Suprapubic skin (tissue), 4 donors: ENCODE results near the gene CELF4. TPM values are rescaled to one million over a fixed set of nuclear protein-coding genes. Genes with fewer than 3 reads are reported as not detected.

Experiments
- DNase-seq, 2 donors: peaks; one replicate each; pipeline ENCODE4 v3.0.0-alpha.2; 2019; ENCODE audit warnings: low spot score in 2 of 2
- H3K27ac ChIP-seq: fragments of 200-600 bp; sonication (generic); one replicate; pipeline ENCODE4 v1.5.1; 2019
- H3K27me3 ChIP-seq: fragments of 200-600 bp; sonication (generic); one replicate; pipeline ENCODE4 v1.5.1; 2019
- H3K36me3 ChIP-seq: fragments of 200-600 bp; sonication (generic); one replicate; pipeline ENCODE4 v1.5.1; 2019
- H3K4me1 ChIP-seq: fragments of 200-600 bp; sonication (generic); one replicate; pipeline ENCODE4 v1.5.1; 2019
- H3K4me3 ChIP-seq: fragments of 200-600 bp; sonication (generic); one replicate; pipeline ENCODE4 v1.5.1; 2019; ENCODE audit warnings: mild to moderate bottlenecking
- H3K9me3 ChIP-seq: fragments of 200-600 bp; sonication (generic); one replicate; pipeline ENCODE4 v1.5.1; 2019
- EP300 ChIP-seq: sonication (generic); formaldehyde crosslinking; IDR thresholded peaks from one replicate; pipeline ENCODE4 v1.6.1; 2017; ENCODE audit warnings: antibody characterized with exemption
- POLR2A ChIP-seq, 2 donors: fragments of 450-650 bp; IDR thresholded peaks; one replicate each; pipeline ENCODE4 v1.6.1; 2017; ENCODE audit warnings: antibody characterized with exemption in 2 of 2, mild to moderate bottlenecking in 2 of 2, moderate library complexity in 2 of 2
- POLR2AphosphoS5 ChIP-seq, 3 donors: sonication (generic); formaldehyde crosslinking; IDR thresholded peaks; one replicate each; pipeline ENCODE4 v1.6.1; 2017; ENCODE audit warnings: antibody characterized with exemption in 3 of 3
- WGBS: methylation state at CpG from one replicate; pipeline ENCODE4 v1.1.5; 2018; 5-methylcytosine and 5-hydroxymethylcytosine counted together
- total RNA-seq, 4 donors: library from RNA; depleted of rRNA; stranded (reverse); fragments of >200 nt; gene quantifications; one replicate each; pipeline ENCODE4 v1.1.0, GENCODE V29; 2016
- TF ChIP-seq, protein P1 (sequence below), 2 donors: fragments of 200-600 bp in 1 of 2; fragments of 450-650 bp in 1 of 2; sonication (generic) in 1 of 2; IDR thresholded peaks; one replicate each; pipeline ENCODE4 v1.5.1; 2016 to 2019; ENCODE audit warnings: antibody characterized with exemption in 2 of 2, mild to moderate bottlenecking in 1 of 2, moderate library complexity in 1 of 2

CELF4 gene
- total RNA-seq, 4 donors from 2014 or later = not detected

DNA sequence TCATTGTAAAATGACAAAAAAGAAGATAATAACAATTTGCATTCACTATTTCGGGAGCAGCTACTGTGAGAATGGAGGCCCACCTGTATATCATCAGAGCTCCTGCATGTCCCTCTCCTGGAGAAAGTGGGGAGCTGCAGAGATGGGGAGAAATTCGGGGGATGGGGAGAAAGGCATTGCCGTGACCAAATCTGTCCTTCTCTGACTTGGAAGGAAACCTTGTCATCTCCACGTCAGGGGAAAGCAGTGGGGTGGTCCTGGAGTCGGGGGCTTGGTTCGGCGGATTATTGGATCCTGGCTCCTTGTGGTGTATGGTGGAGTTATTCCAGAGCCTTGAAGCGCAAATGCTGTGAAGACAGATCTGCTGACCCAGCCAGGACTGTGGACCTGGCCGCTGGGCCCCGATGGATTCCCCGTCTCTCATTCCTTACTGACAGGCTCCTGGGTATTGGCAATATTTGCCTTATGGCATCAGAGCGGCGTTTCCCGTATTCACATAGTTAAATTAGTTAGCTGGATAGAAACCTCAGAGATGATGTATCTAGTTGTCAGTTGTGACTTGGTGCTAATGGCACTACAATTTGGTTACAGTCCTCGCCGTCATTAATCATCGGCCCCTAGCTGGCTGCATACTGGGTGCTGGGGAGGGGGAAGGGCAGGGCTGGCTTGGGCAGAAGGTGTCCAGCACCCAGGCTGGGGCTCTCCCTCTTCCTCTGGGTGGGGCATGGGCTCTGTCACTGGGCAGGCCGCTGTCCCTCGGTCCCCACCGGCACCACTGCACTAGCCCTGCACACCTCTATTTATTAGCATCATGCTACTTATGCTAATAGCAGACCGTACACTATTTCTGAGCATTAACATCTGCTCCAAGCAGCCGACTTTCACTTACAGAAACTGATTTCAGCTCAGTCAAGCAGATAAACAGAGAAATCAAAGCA is 31.7 kb downstream of the CELF4 start:
- Histone ChIP-seq H3K27ac (no peak overlapping the region), H3K36me3 (no peaks in the 10 kb centered on the region), H3K4me3 (no peak overlapping the region), H3K27me3 (peaks cover 61% of the 10 kb centered on the region), H3K4me1 (peaks cover 7% of the 10 kb centered on the region), H3K9me3 (no peaks in the 10 kb centered on the region)
- DNase-seq = no peak
- WGBS = 77% methylated on average over 16 of the region's 22 CpGs
- TF ChIP-seq, protein P1, sequence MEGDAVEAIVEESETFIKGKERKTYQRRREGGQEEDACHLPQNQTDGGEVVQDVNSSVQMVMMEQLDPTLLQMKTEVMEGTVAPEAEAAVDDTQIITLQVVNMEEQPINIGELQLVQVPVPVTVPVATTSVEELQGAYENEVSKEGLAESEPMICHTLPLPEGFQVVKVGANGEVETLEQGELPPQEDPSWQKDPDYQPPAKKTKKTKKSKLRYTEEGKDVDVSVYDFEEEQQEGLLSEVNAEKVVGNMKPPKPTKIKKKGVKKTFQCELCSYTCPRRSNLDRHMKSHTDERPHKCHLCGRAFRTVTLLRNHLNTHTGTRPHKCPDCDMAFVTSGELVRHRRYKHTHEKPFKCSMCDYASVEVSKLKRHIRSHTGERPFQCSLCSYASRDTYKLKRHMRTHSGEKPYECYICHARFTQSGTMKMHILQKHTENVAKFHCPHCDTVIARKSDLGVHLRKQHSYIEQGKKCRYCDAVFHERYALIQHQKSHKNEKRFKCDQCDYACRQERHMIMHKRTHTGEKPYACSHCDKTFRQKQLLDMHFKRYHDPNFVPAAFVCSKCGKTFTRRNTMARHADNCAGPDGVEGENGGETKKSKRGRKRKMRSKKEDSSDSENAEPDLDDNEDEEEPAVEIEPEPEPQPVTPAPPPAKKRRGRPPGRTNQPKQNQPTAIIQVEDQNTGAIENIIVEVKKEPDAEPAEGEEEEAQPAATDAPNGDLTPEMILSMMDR (IDR thresholded peaks at IDR 0.05) = no peak
- TF ChIP-seq EP300 (no peak), POLR2A (IDR thresholded peaks at IDR 0.05) (no peak), POLR2AphosphoS5 (IDR thresholded peaks at IDR 0.05) (no peak)

DNA sequence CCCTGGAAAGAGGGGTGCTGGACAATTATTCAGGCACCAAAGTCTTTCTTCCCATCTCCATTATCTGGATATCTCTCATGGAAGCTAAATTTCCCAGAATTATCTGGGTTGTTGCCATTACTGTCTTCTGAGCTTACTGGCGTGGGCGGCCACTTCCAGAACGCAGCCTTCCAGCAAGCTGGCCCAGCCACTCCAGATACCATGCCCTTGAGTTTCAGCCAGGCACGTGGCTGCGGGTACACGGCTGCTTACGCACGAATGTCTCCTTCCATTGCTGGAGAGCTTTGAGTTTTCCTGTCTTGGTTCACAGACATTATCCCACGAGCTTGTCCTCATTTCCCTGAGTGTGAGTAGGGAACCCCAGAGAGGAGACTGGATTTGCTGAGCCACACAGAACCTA is 32.7 kb downstream of the CELF4 start:
- TF ChIP-seq, protein P1 (IDR thresholded peaks at IDR 0.05) = no peak
- no peak for TF ChIP-seq POLR2AphosphoS5 (IDR thresholded peaks at IDR 0.05)
- no peak for TF ChIP-seq EP300
- TF ChIP-seq POLR2A (IDR thresholded peaks at IDR 0.05) = no peak
- Histone ChIP-seq H3K36me3 (no peaks in the 10 kb centered on the region), H3K4me3 (no peak overlapping the region), H3K4me1 (peaks cover 2% of the 10 kb centered on the region), H3K27ac (no peak overlapping the region), H3K9me3 (no peaks in the 10 kb centered on the region), H3K27me3 (peaks cover 51% of the 10 kb centered on the region)
- no peak for DNase-seq
- 85% methylated on average over 9 of the region's 9 CpGs for WGBS

DNA sequence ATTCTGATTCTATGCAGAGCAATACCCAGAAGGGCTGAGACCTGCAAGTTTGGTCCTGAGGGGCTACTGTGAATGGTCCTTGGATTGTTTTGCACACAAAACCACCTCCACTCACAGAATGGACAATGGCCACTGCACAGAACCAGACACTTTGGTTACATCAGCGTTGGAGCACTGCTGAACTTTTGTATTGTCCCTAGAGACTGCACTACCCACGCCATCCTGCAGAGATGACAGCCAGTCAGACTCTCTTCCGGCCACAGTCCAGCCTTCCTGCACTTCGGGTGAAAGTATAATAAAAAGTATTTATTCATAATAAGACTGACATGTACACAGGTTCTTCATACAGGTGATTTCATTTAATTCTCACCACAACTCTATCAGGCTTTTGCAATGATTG is 35.7 kb downstream of the CELF4 start:
- no peak for DNase-seq
- 61% methylated on average over 4 of the region's 4 CpGs for WGBS
- Histone ChIP-seq H3K27ac (no peak overlapping the region), H3K9me3 (no peaks in the 10 kb centered on the region), H3K4me3 (no peak overlapping the region), H3K36me3 (no peaks in the 10 kb centered on the region), H3K27me3 (peaks cover 56% of the 10 kb centered on the region), H3K4me1 (no peaks in the 10 kb centered on the region)
- no peak for TF ChIP-seq EP300
- TF ChIP-seq, protein P1 (IDR thresholded peaks at IDR 0.05) = no peak
- no peak for TF ChIP-seq POLR2A (IDR thresholded peaks at IDR 0.05)
- TF ChIP-seq POLR2AphosphoS5 (IDR thresholded peaks at IDR 0.05) = no peak

DNA sequence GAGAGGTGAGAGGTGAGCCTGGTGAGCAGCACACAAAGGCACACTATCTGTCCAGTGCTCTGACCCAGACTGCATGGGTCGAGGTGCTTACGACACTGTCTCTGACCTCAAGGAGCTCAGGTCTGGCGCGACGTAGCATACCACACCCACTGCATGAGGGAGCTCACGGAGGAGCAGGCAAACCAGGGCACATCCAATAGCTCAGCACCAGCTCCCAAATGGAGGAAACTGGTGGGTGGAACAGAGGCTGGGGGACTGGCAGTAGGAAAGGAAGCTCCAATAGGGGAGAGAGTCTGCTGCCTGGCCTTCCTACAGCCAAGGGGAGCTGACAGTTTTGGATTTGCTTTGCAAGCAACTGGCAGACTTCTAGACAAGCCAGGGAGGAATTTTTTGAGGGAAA is 36.3 kb downstream of the CELF4 start:
- 70% methylated on average over 4 of the region's 6 CpGs for WGBS

DNA sequence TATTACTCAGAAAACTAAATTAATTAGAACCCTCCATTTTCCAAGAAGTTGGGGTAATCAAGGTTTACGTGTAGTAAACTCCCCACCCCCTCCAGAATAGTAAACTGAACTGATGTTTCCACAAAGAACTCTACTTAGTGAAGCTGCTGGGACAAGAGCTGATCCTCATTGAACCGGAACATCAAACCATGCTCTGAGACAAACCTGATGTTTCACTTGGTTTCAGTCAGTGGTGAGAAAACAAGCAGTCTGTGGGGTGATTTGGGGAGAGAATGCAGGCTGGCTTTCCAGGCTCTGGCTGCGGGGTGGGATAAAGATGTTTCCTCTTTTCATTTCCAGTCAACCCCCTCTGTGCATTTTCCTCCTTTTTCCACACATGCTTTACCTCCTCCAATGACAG is 38.2 kb downstream of the CELF4 start:
- Histone ChIP-seq H3K4me3 (no peak overlapping the region), H3K9me3 (no peaks in the 10 kb centered on the region), H3K36me3 (no peaks in the 10 kb centered on the region), H3K27me3 (peaks cover 67% of the 10 kb centered on the region), H3K4me1 (peaks cover 4% of the 10 kb centered on the region), H3K27ac (no peak overlapping the region)
- TF ChIP-seq POLR2AphosphoS5 (IDR thresholded peaks at IDR 0.05) = no peak
- TF ChIP-seq POLR2A (IDR thresholded peaks at IDR 0.05) = no peak
- TF ChIP-seq EP300 = no peak
- TF ChIP-seq, protein P1 (IDR thresholded peaks at IDR 0.05) = no peak
- WGBS = 71% methylated on average over 3 of the region's 3 CpGs
- DNase-seq = no peak

More for the DNA sequence above, 36.3 kb downstream of the CELF4 start:
- no peaks in the 10 kb centered on the region for H3K36me3 ChIP-seq
- peaks cover 4% of the 10 kb centered on the region for H3K4me1 ChIP-seq
- H3K9me3 ChIP-seq = no peaks in the 10 kb centered on the region
- H3K27me3 ChIP-seq = peaks cover 61% of the 10 kb centered on the region
- DNase-seq = no peak
- H3K4me3 ChIP-seq = no peak overlapping the region
- TF ChIP-seq, protein P1 (IDR thresholded peaks at IDR 0.05) = no peak
- TF ChIP-seq POLR2AphosphoS5 (IDR thresholded peaks at IDR 0.05) (no peak), POLR2A (IDR thresholded peaks at IDR 0.05) (no peak), EP300 (no peak)
- no peak overlapping the region for H3K27ac ChIP-seq
